Aorta (tissue), 5 donors: ENCODE data around the gene CALHM2. TPM values are rescaled to one million over a fixed set of nuclear protein-coding genes. Genes with fewer than 3 reads are reported as not detected.
A peak's percentile ranks its signal among the peaks of the same experiment; 100 is the strongest.

ENCODE experiments used
- ATAC-seq: fragments of 200-7000 bp; cut with Tn5 transposase; one replicate; pipeline ENCODE4 v1.9.1; 2022; ENCODE audit warnings: moderate library complexity; ENCODE audit not compliant: low FRiP score
- DNase-seq, 2 donors: peaks; one replicate each; pipeline ENCODE4 v3.0.0-alpha.2; 2020
- H3K27ac ChIP-seq, 2 donors: one replicate each; pipeline ENCODE4 v1.5.1; 2013; ENCODE audit warnings: low read length in 2 of 2, mild to moderate bottlenecking in 2 of 2, moderate library complexity in 2 of 2, control low read depth in 1 of 2, inconsistent platforms in 1 of 2, low read depth in 1 of 2
- H3K27me3 ChIP-seq, 2 donors: one replicate each; pipeline ENCODE4 v1.6.1; 2013; ENCODE audit warnings: control low read depth in 1 of 2, low read length in 1 of 2, mild to moderate bottlenecking in 1 of 2, moderate library complexity in 1 of 2; ENCODE audit not compliant: insufficient read depth in 2 of 2, control insufficient read depth in 1 of 2
- H3K36me3 ChIP-seq, 2 donors: one replicate each; pipeline ENCODE4 v1.6.1; 2013; ENCODE audit warnings: control low read depth in 1 of 2, low read length in 1 of 2, mild to moderate bottlenecking in 1 of 2; ENCODE audit not compliant: insufficient read depth in 2 of 2, control insufficient read depth in 1 of 2
- H3K4me1 ChIP-seq, 2 donors: one replicate each; pipeline ENCODE4 v1.6.1; 2013; ENCODE audit warnings: low read length in 2 of 2, control low read depth in 1 of 2, mild to moderate bottlenecking in 1 of 2, moderate library complexity in 1 of 2; ENCODE audit not compliant: insufficient read depth in 2 of 2, control insufficient read depth in 1 of 2
- H3K4me3 ChIP-seq, 2 donors: one replicate each; pipeline ENCODE4 v1.5.1; 2013; ENCODE audit warnings: low read length in 2 of 2, control low read depth in 1 of 2, mild to moderate bottlenecking in 1 of 2
- H3K9me3 ChIP-seq: one replicate; pipeline ENCODE4 v1.6.1; 2013; ENCODE audit warnings: mild to moderate bottlenecking, low read length; ENCODE audit not compliant: control insufficient read depth
- WGBS, 2 donors: extraction: QIAGEN DNeasy Blood & Tissue Kit; methylation state at CpG; one replicate each; pipeline ENCODE4 v1.1.7; 2013; 5-methylcytosine and 5-hydroxymethylcytosine counted together
- intact Hi-C, 2 donors: fragments of 100-400 bp; cut with DNase I; formaldehyde crosslinking; loops; one replicate each; pipeline versions ENCODE4 v1.14.2 to v1.15.0; 2022
- polyA plus RNA-seq, 2 donors: library from polyadenylated mRNA; stranded (reverse); fragments of 200-250 nt; gene quantifications; one replicate each; pipeline ENCODE4 v1.2.3, GENCODE V29; 2013
- total RNA-seq, 2 donors: library from RNA; stranded (reverse); fragmentation: NEBNext Ultra II Directional; extraction: Animal tissue kit (Norgen Biotek cat#: 25700); gene quantifications; one replicate each; pipeline ENCODE4 v1.2.1, GENCODE V29; 2021
- donor health status: healthy with polysubstance abuse.
- donor health status: Bipolar disorder and iron deficiency.
- donor health status: DM: no; HTN: no; CAD: no.
- donor health status: DM: no; HTN: no; CAD: no.
- donor health status: DM: yes; HTN: yes; CAD: no.

CALHM2 gene
- total and polyA plus RNA-seq, 4 donors, result 31.7 to 90.4 (median 67.4) TPM

DNA sequence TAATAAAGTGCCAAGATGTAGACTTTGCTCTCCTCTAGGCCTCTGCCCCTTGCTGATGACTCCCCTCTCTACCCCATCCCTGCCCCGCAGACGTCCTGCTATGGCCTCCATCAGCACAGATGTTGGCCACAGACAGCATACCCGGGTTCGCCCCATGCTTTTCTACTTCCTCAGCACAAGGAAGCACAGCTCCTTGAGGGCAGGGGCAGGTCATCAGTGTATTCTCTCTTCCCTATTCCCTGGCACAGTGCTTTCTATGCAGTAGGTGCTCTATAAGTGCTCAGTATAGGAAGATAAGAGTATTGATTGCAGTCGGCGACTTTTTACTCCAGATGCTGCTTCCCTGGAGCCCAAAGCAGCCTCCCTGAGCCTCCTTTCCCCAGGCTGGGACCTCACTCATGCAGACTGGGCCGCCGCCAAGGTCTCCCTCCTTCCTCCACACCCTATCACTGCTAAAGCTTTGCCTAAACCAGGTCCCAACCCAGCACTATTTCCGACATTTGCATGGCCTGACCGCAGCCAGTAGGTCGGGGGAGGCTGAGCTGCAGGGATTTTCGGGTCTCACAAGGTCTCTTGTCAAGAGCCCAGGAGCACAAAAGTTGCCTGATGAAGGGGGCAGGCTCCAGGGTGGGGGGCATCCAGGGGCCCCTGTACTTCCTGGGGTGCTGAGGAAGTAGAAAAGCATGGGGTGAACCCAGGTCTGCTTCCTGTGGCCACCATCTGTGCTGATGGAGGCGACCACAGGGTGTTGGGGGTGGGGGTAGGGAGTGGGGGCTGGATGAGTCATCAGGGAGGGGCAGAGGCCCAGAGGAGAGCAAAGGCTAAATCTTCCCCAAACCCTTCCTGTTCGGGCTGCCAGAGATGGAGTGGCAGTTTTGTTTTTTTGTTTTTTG is 18.8 kb upstream of the CALHM2 start:
- Histone ChIP-seq H3K4me1 (no peaks in the 10 kb centered on the region), H3K4me3 (no peak overlapping the region), H3K27me3 (no peaks in the 10 kb centered on the region), H3K9me3 (no peaks in the 10 kb centered on the region), H3K27ac (no peak overlapping the region), H3K36me3 (no peaks in the 10 kb centered on the region)
- intact Hi-C loops, result no loop called here
- WGBS, 2 donors, result 83% methylated on average over 14 of the region's 14 CpGs
- DNase-seq (peak in 1 of 2 donors; percentile 78), ATAC-seq (peak; percentile 52)

- 60 to 67% methylated on average over 5 of the region's 5 CpGs for WGBS, 2 donors
- no peak for DNase-seq
- Histone ChIP-seq H3K27me3 (no peaks in the 10 kb centered on the region), H3K36me3 (no peaks in the 10 kb centered on the region), H3K4me1 (no peaks in the 10 kb centered on the region), H3K9me3 (no peaks in the 10 kb centered on the region), H3K27ac (no peak overlapping the region), H3K4me3 (no peak overlapping the region)
- intact Hi-C loops, result no loop called here
- ATAC-seq, result no peak
Measured at GRCh38 chr10:103469201-103469600, 17.0 kb upstream of the CALHM2 start.

DNA sequence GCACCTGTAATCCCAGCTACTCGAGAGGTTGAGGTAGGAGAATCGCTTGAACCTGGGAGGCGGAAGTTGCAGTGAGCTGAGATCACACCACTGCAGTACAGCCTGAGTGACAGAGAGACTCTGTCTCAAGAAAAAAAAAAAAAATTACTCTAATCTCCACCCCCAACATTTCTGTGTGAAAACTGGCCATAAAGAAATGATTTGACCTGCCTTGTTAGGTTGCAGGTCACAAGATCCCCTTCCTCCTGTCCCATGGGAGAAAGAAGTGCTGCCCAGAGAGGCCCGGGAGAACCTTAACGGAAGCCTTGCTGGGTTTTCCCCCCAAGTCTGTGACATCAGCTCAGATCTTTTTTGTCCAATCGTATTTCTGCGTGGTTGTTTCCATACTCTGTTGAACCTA is 15.2 kb upstream of the CALHM2 start:
- Histone ChIP-seq H3K27me3 (no peaks in the 10 kb centered on the region), H3K27ac (no peak overlapping the region), H3K4me3 (no peak overlapping the region), H3K36me3 (no peaks in the 10 kb centered on the region), H3K9me3 (no peaks in the 10 kb centered on the region), H3K4me1 (no peaks in the 10 kb centered on the region)
- ATAC-seq (no peak), DNase-seq (no peak)
- 93 to 94% methylated on average over 7 of the region's 7 CpGs for WGBS, 2 donors
- intact Hi-C loops, result no loop called here

DNA sequence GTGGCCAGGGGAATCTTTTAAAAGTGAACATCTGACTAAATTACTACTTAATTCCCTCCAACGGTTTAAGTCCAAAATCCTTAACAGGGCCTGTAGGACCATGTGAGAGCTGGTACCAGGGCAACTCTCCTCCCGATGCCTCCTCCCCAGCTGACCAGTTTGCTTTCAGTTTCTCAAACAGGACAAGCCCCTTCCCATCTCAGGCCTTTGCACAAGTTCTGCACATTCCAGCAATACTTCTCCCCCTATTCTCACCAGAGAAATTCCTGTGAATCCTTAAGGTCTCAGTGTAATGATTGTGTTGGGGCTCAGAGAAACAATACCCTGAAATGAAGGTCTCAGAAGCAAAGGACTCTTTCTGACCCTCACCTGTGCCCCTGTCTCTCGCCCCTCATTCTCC is 14.6 kb upstream of the CALHM2 start:
- no peak for DNase-seq
- Histone ChIP-seq H3K27me3 (no peaks in the 10 kb centered on the region), H3K4me1 (no peaks in the 10 kb centered on the region)

GRCh38 chr10:103465411-103466179 is 13.4 kb upstream of the CALHM2 start:
- intact Hi-C loops, result no loop called here
- DNase-seq (no peak), ATAC-seq (no peak)
- Histone ChIP-seq H3K4me1 (no peaks in the 10 kb centered on the region), H3K27me3 (no peaks in the 10 kb centered on the region), H3K27ac (no peak overlapping the region), H3K9me3 (no peaks in the 10 kb centered on the region), H3K4me3 (no peak overlapping the region), H3K36me3 (no peaks in the 10 kb centered on the region)
- WGBS, 2 donors, result 88 to 91% methylated on average over 14 of the region's 14 CpGs

More for the DNA sequence above, 14.6 kb upstream of the CALHM2 start:
- Histone ChIP-seq H3K27ac (no peak overlapping the region), H3K36me3 (no peaks in the 10 kb centered on the region), H3K4me3 (no peak overlapping the region), H3K9me3 (no peaks in the 10 kb centered on the region)
- 88 to 97% methylated on average over 3 of the region's 3 CpGs for WGBS, 2 donors
- ATAC-seq, result no peak
- intact Hi-C loops, result no loop called here

DNA sequence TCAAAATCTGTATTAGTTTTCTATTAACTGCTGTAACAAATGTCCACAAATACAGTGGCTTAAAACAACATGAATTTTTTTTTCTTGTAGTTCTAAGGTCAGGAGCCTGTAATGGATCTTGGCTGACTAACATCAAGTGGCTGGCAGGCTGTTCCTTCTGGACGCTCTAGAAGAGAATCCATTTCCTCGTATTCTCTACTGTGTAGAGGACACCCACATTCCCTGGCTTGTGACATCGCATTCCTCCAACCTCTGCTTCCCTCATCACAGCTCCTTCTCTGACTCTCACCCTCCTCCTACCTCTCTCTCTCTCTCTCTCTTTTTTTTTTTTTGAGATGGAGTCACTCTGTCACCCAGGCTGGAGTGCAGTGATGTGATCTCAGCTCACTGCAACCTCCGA is 11.3 kb upstream of the CALHM2 start:
- DNase-seq (no peak), ATAC-seq (no peak)
- no peaks in the 10 kb centered on the region for H3K36me3 ChIP-seq
- no peak overlapping the region for H3K4me3 ChIP-seq
- intact Hi-C loops, result no loop called here
- no peak overlapping the region for H3K27ac ChIP-seq
- no peaks in the 10 kb centered on the region for H3K27me3 ChIP-seq
- no peaks in the 10 kb centered on the region for H3K9me3 ChIP-seq
- WGBS, 2 donors, result 87% methylated on average over 4 of the region's 4 CpGs
- no peaks in the 10 kb centered on the region for H3K4me1 ChIP-seq

- Histone ChIP-seq H3K27ac (no peak overlapping the region), H3K27me3 (no peaks in the 10 kb centered on the region), H3K4me3 (no peak overlapping the region), H3K9me3 (no peaks in the 10 kb centered on the region), H3K36me3 (no peaks in the 10 kb centered on the region), H3K4me1 (no peaks in the 10 kb centered on the region)
- WGBS, 2 donors, result 65 to 78% methylated on average over 4 of the region's 4 CpGs
- intact Hi-C loops, result no loop called here
- ATAC-seq (no peak), DNase-seq (no peak)
Measured at GRCh38 chr10:103459615-103460014, 7.4 kb upstream of the CALHM2 start.

GRCh38 chr10:103458720-103459119 is 6.5 kb upstream of the CALHM2 start, which contains the start of gene CALHM1:
TSS of gene CALHM1 (minus strand) at chr10:103458900. CDS start at chr10:103458751, 149 bp downstream.
- WGBS, 2 donors, result 90 to 95% methylated on average over 7 to 9 of the region's 9 CpGs
- no peaks in the 10 kb centered on the region for H3K9me3 ChIP-seq
- H3K4me1 ChIP-seq, result no peaks in the 10 kb centered on the region
- H3K27me3 ChIP-seq, result no peaks in the 10 kb centered on the region
- no peak for DNase-seq
- H3K27ac ChIP-seq, result no peak within 1 kb of the TSS
- no peak within 1 kb of the TSS for H3K4me3 ChIP-seq
- H3K36me3 ChIP-seq, result no peaks in the 10 kb centered on the region
- no peak for ATAC-seq
- intact Hi-C loops, result no loop called here
